ENCODE measurements around the gene CD47.

Gene CD47

GRCh38 chr3:108067768-108068167 lies 23.1 kb downstream of the CD47 start:
- H3K4me1 Mint-ChIP-seq, result peaks cover 53% of the 10 kb centered on the region
- no peaks in the 10 kb centered on the region for H3K9me3 Mint-ChIP-seq
- CTCF ChIA-PET, result interaction anchor here (1.2 kb wide), 1 partner anchor 338 kb away, joined by 4 read pairs; no protein-coding TSS in a partner anchor
- no peak overlapping the region for H3K4me3 Mint-ChIP-seq
- no peaks in the 10 kb centered on the region for H3K27me3 Mint-ChIP-seq
- H3K36me3 Mint-ChIP-seq, result peaks cover 66% of the 10 kb centered on the region
- no peak overlapping the region for H3K27ac Mint-ChIP-seq
- DNase-seq, result no peak

- CTCF ChIA-PET, result no interaction called here
- Mint-ChIP-seq H3K27ac (no peak overlapping the region), H3K27me3 (no peaks in the 10 kb centered on the region), H3K4me1 (peaks cover 34% of the 10 kb centered on the region), H3K9me3 (no peaks in the 10 kb centered on the region), H3K36me3 (peaks cover 65% of the 10 kb centered on the region), H3K4me3 (no peak overlapping the region)
- DNase-seq, result no peak
Measured at GRCh38 chr3:108065096-108065495, 25.7 kb downstream of the CD47 start.

GRCh38 chr3:108064293-108064887 lies 26.4 kb downstream of the CD47 start:
- H3K27ac Mint-ChIP-seq, result no peak overlapping the region
- no peak overlapping the region for H3K4me3 Mint-ChIP-seq
- no peak for DNase-seq
- H3K36me3 Mint-ChIP-seq, result peaks cover 66% of the 10 kb centered on the region
- CTCF ChIA-PET, result no interaction called here
- no peaks in the 10 kb centered on the region for H3K27me3 Mint-ChIP-seq
- H3K4me1 Mint-ChIP-seq, result peaks cover 34% of the 10 kb centered on the region
- no peaks in the 10 kb centered on the region for H3K9me3 Mint-ChIP-seq

GRCh38 chr3:108062051-108062450 lies 28.8 kb downstream of the CD47 start:
- H3K9me3 Mint-ChIP-seq, result no peaks in the 10 kb centered on the region
- peaks cover 67% of the 10 kb centered on the region for H3K36me3 Mint-ChIP-seq
- H3K4me1 Mint-ChIP-seq, result peaks cover 27% of the 10 kb centered on the region
- no peaks in the 10 kb centered on the region for H3K27me3 Mint-ChIP-seq
- DNase-seq, result no peak
- no peak overlapping the region for H3K4me3 Mint-ChIP-seq
- CTCF ChIA-PET, result no interaction called here
- H3K27ac Mint-ChIP-seq, result no peak overlapping the region

GRCh38 chr3:108060331-108060730 lies 30.5 kb downstream of the CD47 start:
- Mint-ChIP-seq H3K36me3 (peaks cover 62% of the 10 kb centered on the region), H3K9me3 (no peaks in the 10 kb centered on the region), H3K4me1 (peaks cover 28% of the 10 kb centered on the region), H3K27ac (no peak overlapping the region), H3K4me3 (no peak overlapping the region), H3K27me3 (no peaks in the 10 kb centered on the region)
- CTCF ChIA-PET, result no interaction called here
- no peak for DNase-seq

- no peaks in the 10 kb centered on the region for H3K27me3 Mint-ChIP-seq
- H3K36me3 Mint-ChIP-seq, result peaks cover 71% of the 10 kb centered on the region
- CTCF ChIA-PET, result no interaction called here
- no peak for DNase-seq
- peak overlapping the region; percentile 4 for H3K27ac Mint-ChIP-seq
- no peak overlapping the region for H3K4me3 Mint-ChIP-seq
- H3K9me3 Mint-ChIP-seq, result no peaks in the 10 kb centered on the region
- H3K4me1 Mint-ChIP-seq, result peaks cover 33% of the 10 kb centered on the region
Measured at GRCh38 chr3:108055931-108056330, 34.9 kb downstream of the CD47 start.

- Mint-ChIP-seq H3K9me3 (no peaks in the 10 kb centered on the region), H3K27ac (no peak overlapping the region), H3K4me3 (no peak overlapping the region), H3K4me1 (peaks cover 33% of the 10 kb centered on the region), H3K27me3 (no peaks in the 10 kb centered on the region), H3K36me3 (peaks cover 69% of the 10 kb centered on the region)
- CTCF ChIA-PET, result no interaction called here
- no peak for DNase-seq
Measured at GRCh38 chr3:108054935-108055334, 35.9 kb downstream of the CD47 start.

GRCh38 chr3:108053483-108053882 lies 37.3 kb downstream of the CD47 start:
- H3K27ac Mint-ChIP-seq, result peak overlapping the region; percentile 58
- no peaks in the 10 kb centered on the region for H3K27me3 Mint-ChIP-seq
- H3K36me3 Mint-ChIP-seq, result peaks cover 73% of the 10 kb centered on the region
- H3K9me3 Mint-ChIP-seq, result no peaks in the 10 kb centered on the region
- DNase-seq, result no peak
- H3K4me3 Mint-ChIP-seq, result no peak overlapping the region
- H3K4me1 Mint-ChIP-seq, result peaks cover 38% of the 10 kb centered on the region
- CTCF ChIA-PET, result interaction anchor here (1.9 kb wide), 1 partner anchor 125 kb away, joined by 5 read pairs; no protein-coding TSS in a partner anchor

GRCh38 chr3:108053067-108053466 lies 37.8 kb downstream of the CD47 start:
- Mint-ChIP-seq H3K4me1 (peaks cover 42% of the 10 kb centered on the region), H3K27ac (peak overlapping the region; percentile 58), H3K4me3 (no peak overlapping the region), H3K27me3 (no peaks in the 10 kb centered on the region), H3K36me3 (peaks cover 71% of the 10 kb centered on the region), H3K9me3 (no peaks in the 10 kb centered on the region)
- no peak for DNase-seq
- CTCF ChIA-PET, result interaction anchor here (1.9 kb wide), 1 partner anchor 125 kb away, joined by 5 read pairs; no protein-coding TSS in a partner anchor

GRCh38 chr3:108051005-108051404 lies 39.8 kb downstream of the CD47 start:
- peaks cover 76% of the 10 kb centered on the region for H3K36me3 Mint-ChIP-seq

GRCh38 chr3:108047987-108048386 lies 42.8 kb downstream of the CD47 start:
- no peak overlapping the region for H3K4me3 Mint-ChIP-seq
- DNase-seq, result no peak
- peak overlapping the region; percentile 73 for H3K27ac Mint-ChIP-seq
- peaks cover 22% of the 10 kb centered on the region for H3K4me1 Mint-ChIP-seq
- peaks cover 69% of the 10 kb centered on the region for H3K36me3 Mint-ChIP-seq
- CTCF ChIA-PET, result no interaction called here
- H3K9me3 Mint-ChIP-seq, result no peaks in the 10 kb centered on the region
- H3K27me3 Mint-ChIP-seq, result no peaks in the 10 kb centered on the region

More at GRCh38 chr3:108051005-108051404, 39.8 kb downstream of the CD47 start:
- Mint-ChIP-seq H3K4me1 (peaks cover 45% of the 10 kb centered on the region), H3K4me3 (no peak overlapping the region), H3K27ac (no peak overlapping the region), H3K9me3 (no peaks in the 10 kb centered on the region), H3K27me3 (no peaks in the 10 kb centered on the region)
- DNase-seq, result no peak
- CTCF ChIA-PET, result no interaction called here

GRCh38 chr3:108046247-108046646 lies 44.6 kb downstream of the CD47 start:
- peaks cover 22% of the 10 kb centered on the region for H3K4me1 Mint-ChIP-seq
- no peak overlapping the region for H3K27ac Mint-ChIP-seq
- peaks cover 69% of the 10 kb centered on the region for H3K36me3 Mint-ChIP-seq
- DNase-seq, result no peak
- H3K9me3 Mint-ChIP-seq, result no peaks in the 10 kb centered on the region
- CTCF ChIA-PET, result no interaction called here
- H3K4me3 Mint-ChIP-seq, result no peak overlapping the region
- no peaks in the 10 kb centered on the region for H3K27me3 Mint-ChIP-seq

- no peaks in the 10 kb centered on the region for H3K9me3 Mint-ChIP-seq
- H3K27ac Mint-ChIP-seq, result no peak overlapping the region
- H3K27me3 Mint-ChIP-seq, result no peaks in the 10 kb centered on the region
- H3K36me3 Mint-ChIP-seq, result peaks cover 60% of the 10 kb centered on the region
- H3K4me3 Mint-ChIP-seq, result no peak overlapping the region
- CTCF ChIA-PET, result interaction anchor here (1.5 kb wide), 1 partner anchor 106 kb away, joined by 6 read pairs; no protein-coding TSS in a partner anchor
- peaks cover 20% of the 10 kb centered on the region for H3K4me1 Mint-ChIP-seq
- DNase-seq, result no peak
Measured at GRCh38 chr3:108044699-108045098, 46.1 kb downstream of the CD47 start.

GRCh38 chr3:108042300-108042699 lies 48.5 kb downstream of the CD47 start:
- no peaks in the 10 kb centered on the region for H3K9me3 Mint-ChIP-seq
- H3K4me1 Mint-ChIP-seq, result peaks cover 2% of the 10 kb centered on the region
- peaks cover 57% of the 10 kb centered on the region for H3K36me3 Mint-ChIP-seq
- CTCF ChIA-PET, result no interaction called here
- DNase-seq, result no peak
- H3K27me3 Mint-ChIP-seq, result no peaks in the 10 kb centered on the region
- H3K4me3 Mint-ChIP-seq, result no peak overlapping the region
- H3K27ac Mint-ChIP-seq, result no peak overlapping the region

GRCh38 chr3:108041253-108041652 lies 49.6 kb downstream of the CD47 start:
- Mint-ChIP-seq H3K27ac (no peak overlapping the region), H3K27me3 (no peaks in the 10 kb centered on the region), H3K36me3 (peaks cover 50% of the 10 kb centered on the region), H3K4me3 (no peak overlapping the region), H3K4me1 (peaks cover 3% of the 10 kb centered on the region), H3K9me3 (no peaks in the 10 kb centered on the region)
- DNase-seq, result no peak
- CTCF ChIA-PET, result no interaction called here
